Panc1 (cell line): ENCODE measurements around the gene KCNH5.

ENCODE experiments used
- CTCF ChIP-seq: fragments of 450-650 bp; IDR thresholded peaks from 2 replicates; pipeline ENCODE4 v1.5.1; 2017; ENCODE audit warnings: mild to moderate bottlenecking
- POLR2AphosphoS5 ChIP-seq: IDR thresholded peaks from 2 replicates; pipeline ENCODE4 v1.6.1; 2012; ENCODE audit warnings: mild to moderate bottlenecking, low read depth, low read length, moderate library complexity
- REST ChIP-seq, 2 experiments: IDR thresholded peaks; 2 replicates each; pipeline ENCODE4 v1.6.1; 2011 to 2012; ENCODE audit warnings: low read depth in 2 of 2, control low read depth in 1 of 2, low read length in 1 of 2, mild to moderate bottlenecking in 1 of 2, moderate library complexity in 1 of 2; ENCODE audit not compliant: insufficient read depth in 1 of 2
- SIN3A ChIP-seq: IDR thresholded peaks from 2 replicates; pipeline ENCODE4 v1.6.1; 2012; ENCODE audit warnings: low read depth, mild to moderate bottlenecking, low read length, moderate library complexity, borderline replicate concordance; ENCODE audit not compliant: insufficient read depth
- TCF7L2 ChIP-seq: IDR thresholded peaks from 2 replicates; pipeline ENCODE4 v1.6.1; 2011; ENCODE audit warnings: mild to moderate bottlenecking, low read depth, low read length, inconsistent platforms

GRCh38 chr14:63051992-63052391 lies 6.7 kb upstream of the KCNH5 start:
- TF ChIP-seq CTCF (no peak), POLR2AphosphoS5 (no peak), SIN3A (no peak), REST (IDR thresholded peaks at IDR 0.05; ENCODE audit: insufficient read depth in 1 of 2, low read depth in 2 of 2, low read length in 1 of 2) (no peak), TCF7L2 (no peak)
